OCI-LY3 (cell line): ENCODE results near the gene TMEM212.
"Not testable (repeated sequence)": the region's sequence is repeated elsewhere in the genome, so short reads cannot be mapped to it uniquely, and the experiment has no call there.

Source experiments
- H2AFZ ChIP-seq: fragments of 200-600, 300-600 bp; shearing (Covaris generic); 2 replicates; pipeline ENCODE4 v1.6.0; 2014; ENCODE audit warnings: antibody characterized with exemption, low read depth, low read length
- H3K27ac ChIP-seq: fragments of 200-600, 300-600 bp; sonication (generic); 2 replicates; pipeline ENCODE4 v1.5.1; 2014; ENCODE audit warnings: mild to moderate bottlenecking, low read length, moderate library complexity, mixed read lengths
- H3K27me3 ChIP-seq: fragments of 200-600, 300-600 bp; sonication (generic); 2 replicates; pipeline ENCODE4 v1.6.1; 2014; ENCODE audit warnings: low read depth, low read length, mixed read lengths
- H3K36me3 ChIP-seq: fragments of 200-600, 300-600 bp; sonication (generic); replicated peaks from 2 replicates; pipeline ENCODE3; 2014; ENCODE audit warnings: low read depth, low read length, mixed read lengths
- H3K4me1 ChIP-seq: fragments of 300-600, 200-600 bp; sonication (generic); 2 replicates; pipeline ENCODE4 v1.6.1; 2014; ENCODE audit warnings: low read length, mixed read lengths
- H3K4me2 ChIP-seq: fragments of 200-600, 300-600 bp; sonication (generic); 2 replicates; pipeline ENCODE4 v1.6.1; 2014; ENCODE audit warnings: low read length, mixed read lengths
- H3K4me3 ChIP-seq: fragments of 300-600, 200-600 bp; sonication (generic); 2 replicates; pipeline ENCODE4 v1.5.1; 2014; ENCODE audit warnings: antibody characterized with exemption, mild to moderate bottlenecking, low read length, moderate library complexity
- H3K79me2 ChIP-seq: fragments of 300-600, 200-600 bp; shearing (Covaris generic); 2 replicates; pipeline ENCODE4 v1.6.1; 2014; ENCODE audit warnings: mild to moderate bottlenecking, low read length, mixed read lengths
- H3K9ac ChIP-seq: fragments of 300-600, 200-600 bp; shearing (Covaris generic); 2 replicates; pipeline ENCODE4 v1.6.0; 2014; ENCODE audit warnings: mild to moderate bottlenecking, low read length, moderate library complexity
- H3K9me3 ChIP-seq: fragments of 200-600, 300-600 bp; shearing (Covaris generic); 2 replicates; pipeline ENCODE4 v1.6.1; 2014; ENCODE audit warnings: low read length, mixed read lengths; ENCODE audit not compliant: insufficient read depth
- H4K20me1 ChIP-seq: fragments of 200-600, 300-600 bp; sonication (generic); 2 replicates; pipeline ENCODE4 v1.6.1; 2016; ENCODE audit warnings: low read length, mixed read lengths; ENCODE audit not compliant: insufficient read depth
- EZH2phosphoT487 ChIP-seq: fragments of 200-600 bp; shearing (Covaris generic); IDR thresholded peaks from 2 replicates; pipeline ENCODE4 v1.6.1; 2018; ENCODE audit warnings: antibody characterized with exemption, mixed run types, low read depth
- TF ChIP-seq, protein P1 (sequence below): fragments of 200-600, 300-600 bp; sonication (generic); IDR thresholded peaks from 2 replicates; pipeline ENCODE4 v1.5.1; 2014; ENCODE audit warnings: antibody characterized with exemption, low read length, low read depth

TMEM212 gene

DNA sequence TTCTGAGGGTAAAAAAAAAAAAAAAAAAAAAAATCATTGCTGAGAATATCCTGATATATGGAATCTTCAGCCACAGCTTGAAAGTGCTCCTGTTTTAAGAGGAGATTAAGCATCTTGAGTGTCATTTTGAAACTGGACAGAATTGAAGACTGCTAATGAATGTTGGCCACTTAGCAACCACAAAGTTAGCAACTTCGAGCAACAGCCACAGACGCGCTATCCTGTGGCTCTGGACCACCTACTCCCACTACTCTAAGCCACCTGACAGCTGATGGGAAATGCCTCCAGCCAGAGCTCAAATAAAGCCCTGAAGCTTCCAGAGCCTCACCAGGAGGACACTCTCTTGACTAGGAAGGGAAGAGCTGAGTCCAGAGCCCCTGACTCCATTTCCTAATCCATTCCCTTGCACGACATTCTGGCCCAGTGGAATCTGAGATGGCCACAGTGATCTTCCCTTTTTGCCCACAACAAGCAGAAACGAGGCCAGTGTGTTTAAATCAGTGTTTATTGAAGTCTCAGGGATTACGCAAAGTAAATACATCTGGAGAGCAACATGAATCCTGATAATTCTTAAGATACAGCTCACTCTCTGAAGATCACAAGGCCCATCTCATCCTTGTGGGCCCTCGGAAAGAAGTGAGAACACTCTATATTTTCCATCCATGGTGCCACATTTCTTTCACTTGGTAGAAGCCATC lies 58.6 kb downstream of the TMEM212 start:
- Histone ChIP-seq H3K4me2 (no peak overlapping the region), H3K9ac (no peak overlapping the region), H3K27me3 (no peaks in the 10 kb centered on the region), H4K20me1 (no peaks in the 10 kb centered on the region), H3K4me1 (no peaks in the 10 kb centered on the region), H3K79me2 (no peaks in the 10 kb centered on the region), H3K9me3 (no peaks in the 10 kb centered on the region), H3K36me3 (no peaks in the 10 kb centered on the region), H3K27ac (no peak overlapping the region), H2AFZ (no peak overlapping the region), H3K4me3 (no peak overlapping the region)
- TF ChIP-seq EZH2phosphoT487 = no peak
- TF ChIP-seq, protein P1, sequence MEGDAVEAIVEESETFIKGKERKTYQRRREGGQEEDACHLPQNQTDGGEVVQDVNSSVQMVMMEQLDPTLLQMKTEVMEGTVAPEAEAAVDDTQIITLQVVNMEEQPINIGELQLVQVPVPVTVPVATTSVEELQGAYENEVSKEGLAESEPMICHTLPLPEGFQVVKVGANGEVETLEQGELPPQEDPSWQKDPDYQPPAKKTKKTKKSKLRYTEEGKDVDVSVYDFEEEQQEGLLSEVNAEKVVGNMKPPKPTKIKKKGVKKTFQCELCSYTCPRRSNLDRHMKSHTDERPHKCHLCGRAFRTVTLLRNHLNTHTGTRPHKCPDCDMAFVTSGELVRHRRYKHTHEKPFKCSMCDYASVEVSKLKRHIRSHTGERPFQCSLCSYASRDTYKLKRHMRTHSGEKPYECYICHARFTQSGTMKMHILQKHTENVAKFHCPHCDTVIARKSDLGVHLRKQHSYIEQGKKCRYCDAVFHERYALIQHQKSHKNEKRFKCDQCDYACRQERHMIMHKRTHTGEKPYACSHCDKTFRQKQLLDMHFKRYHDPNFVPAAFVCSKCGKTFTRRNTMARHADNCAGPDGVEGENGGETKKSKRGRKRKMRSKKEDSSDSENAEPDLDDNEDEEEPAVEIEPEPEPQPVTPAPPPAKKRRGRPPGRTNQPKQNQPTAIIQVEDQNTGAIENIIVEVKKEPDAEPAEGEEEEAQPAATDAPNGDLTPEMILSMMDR = no peak

DNA sequence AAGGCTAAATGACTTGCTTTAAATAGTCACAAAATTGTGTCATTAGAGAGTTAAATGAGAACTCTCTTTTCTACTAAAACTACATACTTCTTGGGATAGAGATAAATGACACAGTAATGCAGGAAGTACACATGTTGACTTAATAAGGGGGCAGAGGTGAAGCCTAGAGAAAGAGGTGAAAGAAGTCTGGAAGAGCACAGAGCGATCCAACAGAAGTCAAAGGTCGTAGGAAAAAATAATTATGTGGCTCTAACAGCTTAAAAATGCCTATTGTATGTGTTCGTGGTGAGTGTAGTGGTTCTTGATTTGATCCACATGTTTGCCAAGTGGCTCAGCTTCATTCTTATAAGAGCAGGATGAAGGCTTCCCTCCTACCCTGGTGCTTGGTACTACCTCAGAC lies 61.7 kb downstream of the TMEM212 start:
- H3K4me1 ChIP-seq = no peaks in the 10 kb centered on the region
- H3K4me3 ChIP-seq = no peak overlapping the region
- TF ChIP-seq, protein P1 = no peak
- no peak for TF ChIP-seq EZH2phosphoT487
- no peaks in the 10 kb centered on the region for H3K36me3 ChIP-seq
- no peak overlapping the region for H3K4me2 ChIP-seq
- no peak overlapping the region for H3K27ac ChIP-seq
- no peak overlapping the region for H2AFZ ChIP-seq
- no peaks in the 10 kb centered on the region for H3K79me2 ChIP-seq
- no peaks in the 10 kb centered on the region for H4K20me1 ChIP-seq
- H3K9ac ChIP-seq = no peak overlapping the region
- 0 out of 2 replicates have a peak, but pooled peaks cover 4% of the 10 kb centered on the region for H3K27me3 ChIP-seq
- H3K9me3 ChIP-seq = no peaks in the 10 kb centered on the region

DNA sequence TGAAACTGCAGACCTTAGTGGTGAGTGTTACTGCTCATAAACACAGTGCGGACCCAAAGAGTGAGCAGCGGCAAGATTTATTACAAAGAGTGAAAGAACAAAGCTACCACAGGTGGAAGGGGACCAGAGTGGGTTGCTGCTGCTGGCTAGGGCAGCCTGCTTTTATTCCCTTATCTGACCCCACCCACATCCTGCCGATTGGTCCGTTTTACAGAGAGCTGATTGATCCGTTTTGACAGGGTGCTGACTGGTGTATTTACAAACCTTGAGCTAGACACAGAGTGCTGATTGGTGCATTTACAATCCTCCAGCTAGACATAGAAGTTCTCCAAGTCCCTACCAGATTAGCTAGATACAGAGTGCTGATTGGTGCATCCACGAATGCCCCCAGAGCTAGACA lies 63.4 kb downstream of the TMEM212 start:
- not testable (repeated sequence) for H3K27me3 ChIP-seq, H2AFZ ChIP-seq, H3K79me2 ChIP-seq, H3K36me3 ChIP-seq, H3K9ac ChIP-seq, H3K27ac ChIP-seq, H4K20me1 ChIP-seq, H3K4me1 ChIP-seq, H3K4me3 ChIP-seq, H3K9me3 ChIP-seq, H3K4me2 ChIP-seq

DNA sequence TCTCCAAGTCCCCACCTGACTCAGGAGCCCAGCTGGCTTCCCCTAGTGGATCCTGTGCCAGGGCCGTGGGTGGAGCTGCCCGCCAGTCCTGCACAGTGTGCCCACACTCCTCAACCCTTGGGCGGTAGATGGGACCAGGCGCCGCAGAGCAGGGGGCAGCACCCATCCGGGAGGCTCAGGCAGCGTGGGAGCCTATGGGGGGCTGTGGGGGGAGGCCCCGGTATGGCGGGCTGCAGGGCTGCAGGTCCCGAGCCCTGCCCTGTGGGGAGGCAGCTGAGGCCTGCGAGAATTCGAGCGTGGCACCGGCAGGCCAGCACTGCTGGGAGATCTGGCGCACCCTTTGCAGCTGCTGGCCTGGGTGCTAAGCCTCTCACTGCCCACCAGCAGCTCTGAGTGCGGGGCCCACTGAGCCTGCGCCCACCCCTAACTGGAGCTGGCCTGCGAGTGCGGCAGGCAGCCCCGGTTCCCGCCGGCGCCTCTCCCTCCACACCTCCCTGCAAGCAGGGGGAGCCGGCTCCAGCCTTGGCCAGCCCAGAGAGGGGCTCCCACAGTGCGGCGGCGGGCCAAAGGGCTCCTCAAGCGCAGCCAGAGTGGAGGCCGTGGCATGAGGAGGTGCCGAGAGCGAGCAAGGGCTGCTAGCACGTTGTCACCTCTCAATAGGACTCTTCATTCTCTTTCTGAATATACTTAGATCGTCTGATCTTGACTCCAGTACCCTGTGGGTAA lies 64.0 kb downstream of the TMEM212 start:
- no peak overlapping the region for H2AFZ ChIP-seq
- no peaks in the 10 kb centered on the region for H3K9me3 ChIP-seq
- no peak overlapping the region for H3K4me2 ChIP-seq
- no peaks in the 10 kb centered on the region for H3K36me3 ChIP-seq
- H3K4me1 ChIP-seq = no peaks in the 10 kb centered on the region
- no peak for TF ChIP-seq EZH2phosphoT487
- TF ChIP-seq, protein P1 = no peak
- H3K27me3 ChIP-seq = 0 out of 2 replicates have a peak, but pooled peaks cover 4% of the 10 kb centered on the region
- H3K79me2 ChIP-seq = no peaks in the 10 kb centered on the region
- no peak overlapping the region for H3K4me3 ChIP-seq
- H3K27ac ChIP-seq = no peak overlapping the region
- H4K20me1 ChIP-seq = no peaks in the 10 kb centered on the region
- no peak overlapping the region for H3K9ac ChIP-seq
